HFFc6 (cell line): Measurements from ENCODE around the gene EXOC4. TPM values are rescaled to one million over a fixed set of nuclear protein-coding genes. Genes with fewer than 3 reads are reported as not detected.

Experiments
- DNase-seq: peaks from one replicate; pipeline ENCODE4 v3.0.0-alpha.2; 2018
- H3K27ac Mint-ChIP-seq: 2 replicates; pipeline ENCODE4 v1.8.0; 2020; ENCODE audit warnings: mild to moderate bottlenecking, mixed read lengths
- H3K27me3 Mint-ChIP-seq: 2 replicates; pipeline ENCODE4 v1.8.0; 2021; ENCODE audit warnings: mild to moderate bottlenecking, moderate library complexity, mixed read lengths; ENCODE audit not compliant: insufficient read depth
- H3K36me3 Mint-ChIP-seq: 2 replicates; pipeline ENCODE4 v1.8.0; 2021; ENCODE audit warnings: low read depth, mixed read lengths
- H3K4me1 Mint-ChIP-seq: 2 replicates; pipeline ENCODE4 v1.8.0; 2020; ENCODE audit warnings: low read depth, mixed read lengths
- H3K4me3 Mint-ChIP-seq: 2 replicates; pipeline ENCODE4 v1.8.0; 2020; ENCODE audit warnings: mild to moderate bottlenecking, moderate library complexity, mixed read lengths
- H3K9me3 Mint-ChIP-seq: 2 replicates; pipeline ENCODE4 v1.8.0; 2020; ENCODE audit warnings: mild to moderate bottlenecking, mixed read lengths
- CTCF ChIP-seq: fragments of 200-600 bp; sonication (generic); IDR thresholded peaks from 2 replicates; pipeline ENCODE4 v1.5.0; 2021; ENCODE audit warnings: antibody characterized with exemption, mild to moderate bottlenecking
- total RNA-seq, 6 experiments: library from RNA; stranded (reverse); fragmentation: NEBNext Ultra II Directional; extraction: Animal tissue kit (Norgen Biotek cat#: 25700); gene quantifications; 2 replicates in 1 of 6; 3 replicates in 5 of 6; pipeline ENCODE4 v1.2.3, GENCODE V29; 2021

Gene EXOC4
- total RNA-seq, 6 experiments from 2014 or later = 57.6 to 67.6 (median 61.4) TPM

GRCh38 chr7:133303372-133303771 is 50.5 kb downstream of the EXOC4 start:
- no peaks in the 10 kb centered on the region for H3K27me3 Mint-ChIP-seq
- peaks cover 22% of the 10 kb centered on the region for H3K4me1 Mint-ChIP-seq
- peaks cover 23% of the 10 kb centered on the region for H3K36me3 Mint-ChIP-seq
- H3K27ac Mint-ChIP-seq = no peak overlapping the region
- H3K9me3 Mint-ChIP-seq = no peaks in the 10 kb centered on the region
- DNase-seq = no peak
- no peak for TF ChIP-seq CTCF
- H3K4me3 Mint-ChIP-seq = no peak overlapping the region

- Mint-ChIP-seq H3K9me3 (no peaks in the 10 kb centered on the region), H3K27ac (no peak overlapping the region), H3K27me3 (no peaks in the 10 kb centered on the region), H3K4me1 (peaks cover 16% of the 10 kb centered on the region), H3K4me3 (no peak overlapping the region), H3K36me3 (peaks cover 26% of the 10 kb centered on the region)
- no peak for DNase-seq
- no peak for TF ChIP-seq CTCF
Measured at GRCh38 chr7:133303931-133304330, 51.1 kb downstream of the EXOC4 start.

- H3K27ac Mint-ChIP-seq = no peak overlapping the region
- H3K36me3 Mint-ChIP-seq = peaks cover 39% of the 10 kb centered on the region
- no peak for DNase-seq
- H3K4me1 Mint-ChIP-seq = peaks cover 8% of the 10 kb centered on the region
- TF ChIP-seq CTCF = no peak
- H3K4me3 Mint-ChIP-seq = no peak overlapping the region
- H3K9me3 Mint-ChIP-seq = no peaks in the 10 kb centered on the region
- no peaks in the 10 kb centered on the region for H3K27me3 Mint-ChIP-seq
Measured at GRCh38 chr7:133309333-133309732, 56.5 kb downstream of the EXOC4 start.

- H3K27ac Mint-ChIP-seq = no peak overlapping the region
- no peak overlapping the region for H3K4me3 Mint-ChIP-seq
- DNase-seq = no peak
- peaks cover 15% of the 10 kb centered on the region for H3K4me1 Mint-ChIP-seq
- TF ChIP-seq CTCF = no peak
- peaks cover 34% of the 10 kb centered on the region for H3K36me3 Mint-ChIP-seq
- no peaks in the 10 kb centered on the region for H3K9me3 Mint-ChIP-seq
- no peaks in the 10 kb centered on the region for H3K27me3 Mint-ChIP-seq
Measured at GRCh38 chr7:133310232-133310862, 57.5 kb downstream of the EXOC4 start.

- no peak for DNase-seq
- Mint-ChIP-seq H3K9me3 (no peaks in the 10 kb centered on the region), H3K27me3 (no peaks in the 10 kb centered on the region), H3K4me3 (no peak overlapping the region), H3K4me1 (peaks cover 25% of the 10 kb centered on the region), H3K36me3 (peaks cover 15% of the 10 kb centered on the region), H3K27ac (no peak overlapping the region)
- TF ChIP-seq CTCF = no peak
Measured at GRCh38 chr7:133313575-133313974, 60.7 kb downstream of the EXOC4 start.
